ENCODE data around the gene HLA-B.
"Not testable (repeated sequence)": the region's sequence is repeated elsewhere in the genome, so short reads cannot be mapped to it uniquely, and the experiment has no call there.

Gene HLA-B

GRCh38 chr6:31356946-31357466, at the start of gene HLA-B:
TSS of gene HLA-B (minus strand) at chr6:31357179. CDS start at chr6:31357158, 21 bp downstream.
- peak; percentile 71 for DNase-seq

- DNase-seq, result no peak
Observed at GRCh38 chr6:31405996-31406395, 49.0 kb upstream of the HLA-B start.

GRCh38 chr6:31404061-31404364, 47.0 kb upstream of the HLA-B start:
- not testable (repeated sequence) for DNase-seq

GRCh38 chr6:31403283-31404060, 46.5 kb upstream of the HLA-B start, which contains the start of gene MICA:
TSS of gene MICA (plus strand) at chr6:31403595. CDS start at chr6:31403633, 38 bp downstream.
- DNase-seq, result peak; percentile 71

GRCh38 chr6:31402324-31403282, 45.6 kb upstream of the HLA-B start:
- peak; percentile 46 for DNase-seq

- no peak for DNase-seq
Observed at GRCh38 chr6:31401403-31401802, 44.4 kb upstream of the HLA-B start.

GRCh38 chr6:31400467-31401289, 43.7 kb upstream of the HLA-B start:
- DNase-seq, result peak; percentile 81

- DNase-seq, result peak; percentile 70
Observed at GRCh38 chr6:31399589-31400466, 42.8 kb upstream of the HLA-B start.

- DNase-seq, result no peak
Observed at GRCh38 chr6:31397901-31398525, 41.0 kb upstream of the HLA-B start.

- not testable (repeated sequence) for DNase-seq
Observed at GRCh38 chr6:31397153-31397499, 40.1 kb upstream of the HLA-B start.

- peak; percentile 89 for DNase-seq
Observed at GRCh38 chr6:31396422-31397152, 39.6 kb upstream of the HLA-B start.

GRCh38 chr6:31395832-31396231, 38.9 kb upstream of the HLA-B start:
- DNase-seq, result no peak

GRCh38 chr6:31394381-31394780, 37.4 kb upstream of the HLA-B start:
- no peak for DNase-seq

- DNase-seq, result no peak
Observed at GRCh38 chr6:31393932-31394331, 37.0 kb upstream of the HLA-B start.

GRCh38 chr6:31389802-31390132, 32.8 kb upstream of the HLA-B start:
- DNase-seq, result not testable (repeated sequence)

- not testable (repeated sequence) for DNase-seq
Observed at GRCh38 chr6:31388916-31389801, 32.2 kb upstream of the HLA-B start.

- DNase-seq, result no peak
Observed at GRCh38 chr6:31386977-31387376, 30.0 kb upstream of the HLA-B start.

GRCh38 chr6:31386099-31386498, 29.1 kb upstream of the HLA-B start:
- DNase-seq, result no peak

GRCh38 chr6:31385041-31385440, 28.1 kb upstream of the HLA-B start:
- no peak for DNase-seq

GRCh38 chr6:31383149-31383548, 26.2 kb upstream of the HLA-B start:
- no peak for DNase-seq

Measured in activated T-cell treated with anti-CD3 and anti-CD28 coated beads, Interleukin-2, amount 50 U/mL, for 1 hour (primary cell).